Adipocyte (in vitro differentiated cells): Measurements from ENCODE around the gene CRIP1.

ENCODE experiments used
- DNase-seq: peaks from one replicate; pipeline ENCODE4 v3.0.0-alpha.2; 2015; ENCODE audit warnings: low read depth
- H3K27me3 ChIP-seq: replicated peaks from 2 replicates; pipeline ENCODE4 v1.7.0; 2013; ENCODE audit warnings: mild to moderate bottlenecking, low read length, moderate library complexity; ENCODE audit not compliant: control insufficient read depth, insufficient read depth
- H3K36me3 ChIP-seq: 2 replicates; pipeline ENCODE4 v1.7.0; 2013; ENCODE audit warnings: low read length, mild to moderate bottlenecking, moderate library complexity; ENCODE audit not compliant: control insufficient read depth, insufficient read depth, severe bottlenecking
- H3K4me1 ChIP-seq: 2 replicates; pipeline ENCODE4 v1.7.0; 2013; ENCODE audit warnings: mild to moderate bottlenecking, low read length, moderate library complexity; ENCODE audit not compliant: control insufficient read depth, insufficient read depth
- H3K4me3 ChIP-seq: 2 replicates; pipeline ENCODE4 v1.7.0; 2013; ENCODE audit warnings: mild to moderate bottlenecking, low read length, moderate library complexity
- H3K9ac ChIP-seq: 2 replicates; pipeline ENCODE4 v1.7.0; 2013; ENCODE audit warnings: mild to moderate bottlenecking, low read length, moderate library complexity
- H3K9me3 ChIP-seq: 2 replicates; pipeline ENCODE4 v1.7.0; 2013; ENCODE audit warnings: mild to moderate bottlenecking, low read length, moderate library complexity; ENCODE audit not compliant: control insufficient read depth

CRIP1 gene

GRCh38 chr14:105473033-105473676 lies 13.5 kb upstream of the CRIP1 start:
- Histone ChIP-seq H3K4me1 (peaks cover 16% of the 10 kb centered on the region), H3K27me3 (no peaks in the 10 kb centered on the region), H3K9me3 (no peaks in the 10 kb centered on the region), H3K9ac (no peak overlapping the region), H3K4me3 (no peak overlapping the region), H3K36me3 (peaks cover 2% of the 10 kb centered on the region)
- DNase-seq: no peak

GRCh38 chr14:105473677-105474482 lies 12.8 kb upstream of the CRIP1 start:
- H3K4me3 ChIP-seq: peak overlapping the region; percentile 68
- H3K9me3 ChIP-seq: no peaks in the 10 kb centered on the region
- no peaks in the 10 kb centered on the region for H3K27me3 ChIP-seq
- H3K9ac ChIP-seq: no peak overlapping the region
- DNase-seq: peak; percentile 89
- H3K36me3 ChIP-seq: peaks cover 2% of the 10 kb centered on the region
- H3K4me1 ChIP-seq: peaks cover 16% of the 10 kb centered on the region

GRCh38 chr14:105474483-105475268 lies 12.0 kb upstream of the CRIP1 start, which contains the start of gene CRIP2:
Gene CRIP2 (plus strand): TSS chr14:105474821. CDS start chr14:105474863, 42 bp downstream.
- peak within 1 kb of the TSS; percentile 70 for H3K4me3 ChIP-seq
- H3K4me1 ChIP-seq: peaks cover 16% of the 10 kb centered on the region
- H3K9me3 ChIP-seq: no peaks in the 10 kb centered on the region
- H3K36me3 ChIP-seq: no peaks in the 10 kb centered on the region
- peak; percentile 78 for DNase-seq
- H3K27me3 ChIP-seq: no peaks in the 10 kb centered on the region
- peak within 1 kb of the TSS; percentile 42 for H3K9ac ChIP-seq

GRCh38 chr14:105475269-105476096 lies 11.2 kb upstream of the CRIP1 start:
- peak overlapping the region; percentile 70 for H3K4me3 ChIP-seq

GRCh38 chr14:105476097-105476830 lies 10.4 kb upstream of the CRIP1 start:
- H3K9ac ChIP-seq: peak overlapping the region; percentile 66
- H3K9me3 ChIP-seq: no peaks in the 10 kb centered on the region
- peak overlapping the region; percentile 32 for H3K4me3 ChIP-seq
- no peak for DNase-seq
- H3K27me3 ChIP-seq: no peaks in the 10 kb centered on the region
- H3K4me1 ChIP-seq: peaks cover 20% of the 10 kb centered on the region
- no peaks in the 10 kb centered on the region for H3K36me3 ChIP-seq

More at GRCh38 chr14:105475269-105476096, 11.2 kb upstream of the CRIP1 start:
- no peak for DNase-seq
- H3K9ac ChIP-seq: peak overlapping the region; percentile 66
- no peaks in the 10 kb centered on the region for H3K9me3 ChIP-seq
- H3K36me3 ChIP-seq: no peaks in the 10 kb centered on the region
- H3K4me1 ChIP-seq: peaks cover 16% of the 10 kb centered on the region
- H3K27me3 ChIP-seq: no peaks in the 10 kb centered on the region

GRCh38 chr14:105476831-105477659 lies 9.6 kb upstream of the CRIP1 start:
- Histone ChIP-seq H3K4me3 (no peak overlapping the region), H3K4me1 (peaks cover 26% of the 10 kb centered on the region), H3K9me3 (no peaks in the 10 kb centered on the region), H3K36me3 (no peaks in the 10 kb centered on the region), H3K9ac (no peak overlapping the region), H3K27me3 (no peaks in the 10 kb centered on the region)
- no peak for DNase-seq

- Histone ChIP-seq H3K36me3 (no peaks in the 10 kb centered on the region), H3K9me3 (no peaks in the 10 kb centered on the region), H3K4me1 (peaks cover 30% of the 10 kb centered on the region), H3K27me3 (no peaks in the 10 kb centered on the region), H3K4me3 (no peak overlapping the region), H3K9ac (no peak overlapping the region)
- no peak for DNase-seq
Measured at GRCh38 chr14:105477660-105478397, 8.9 kb upstream of the CRIP1 start.

GRCh38 chr14:105478398-105479251 lies 8.1 kb upstream of the CRIP1 start:
- peaks cover 30% of the 10 kb centered on the region for H3K4me1 ChIP-seq
- no peak for DNase-seq
- H3K9me3 ChIP-seq: no peaks in the 10 kb centered on the region
- no peak overlapping the region for H3K9ac ChIP-seq
- H3K4me3 ChIP-seq: no peak overlapping the region
- no peaks in the 10 kb centered on the region for H3K36me3 ChIP-seq
- no peaks in the 10 kb centered on the region for H3K27me3 ChIP-seq
